ENCODE measurements around the gene ATP5ME. TPM values are rescaled to one million over a fixed set of nuclear protein-coding genes. Genes with fewer than 3 reads are reported as not detected.
"Not testable (repeated sequence)": the region's sequence is repeated elsewhere in the genome, so short reads cannot be mapped to it uniquely, and the experiment has no call there.

The ATP5ME gene
- total RNA-seq, 2 donors from 2014 or later, result 383 to 496 TPM

- DNase-seq (no peak), ATAC-seq (no peak)
- intact Hi-C loops (cut with DNase I, micrococcal nuclease), result no loop called here
These were observed 2.1 kb upstream of the ATP5ME start for GRCh38 chr4:675980-676870.

GRCh38 chr4:675036-675882 lies 1.2 kb upstream of the ATP5ME start:
- no peak for DNase-seq

DNA sequence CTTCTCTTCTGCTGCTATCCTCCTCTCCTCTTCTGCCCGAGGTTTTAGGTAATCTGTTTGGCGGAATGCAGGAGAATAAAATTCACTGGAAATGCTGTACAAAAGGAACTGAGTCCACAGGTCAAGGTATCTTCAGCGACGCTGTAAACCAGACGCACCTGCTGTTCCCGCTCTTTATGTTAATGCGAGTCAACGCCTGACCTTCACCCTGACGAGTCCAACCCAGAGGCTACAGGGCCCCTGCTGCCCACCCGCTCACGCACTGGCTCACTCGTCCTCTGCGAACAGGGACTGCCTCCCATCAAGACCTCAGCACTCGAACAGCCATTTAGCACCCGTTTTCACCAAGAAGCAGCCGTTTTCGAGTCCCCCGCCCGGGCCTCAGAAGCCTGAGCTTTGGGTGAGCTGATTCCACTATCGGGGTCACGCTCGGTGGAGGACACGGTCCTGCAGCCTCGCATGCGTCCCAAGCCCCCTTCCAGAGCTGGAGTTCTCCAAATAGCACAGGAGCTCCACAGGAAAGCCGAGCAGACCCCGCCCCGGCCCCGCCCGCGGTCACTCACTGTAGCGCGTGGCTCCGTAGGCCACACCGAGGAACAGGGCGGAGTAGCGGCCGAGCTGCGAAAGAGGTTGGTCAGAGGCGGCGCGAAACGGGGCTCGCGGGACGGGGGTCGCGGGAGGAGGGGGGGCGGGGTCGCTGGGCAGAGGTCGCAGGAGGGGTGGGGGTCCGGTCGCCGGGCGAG lies 556 bp downstream of the ATP5ME start:
- peak; percentile 70 to 84 for DNase-seq
- intact Hi-C loops (cut with DNase I, micrococcal nuclease), result no loop called here

More at GRCh38 chr4:675036-675882, 1.2 kb upstream of the ATP5ME start:
- peak; percentile 0 for ATAC-seq
- intact Hi-C loops (cut with DNase I, micrococcal nuclease), result no loop called here

DNA sequence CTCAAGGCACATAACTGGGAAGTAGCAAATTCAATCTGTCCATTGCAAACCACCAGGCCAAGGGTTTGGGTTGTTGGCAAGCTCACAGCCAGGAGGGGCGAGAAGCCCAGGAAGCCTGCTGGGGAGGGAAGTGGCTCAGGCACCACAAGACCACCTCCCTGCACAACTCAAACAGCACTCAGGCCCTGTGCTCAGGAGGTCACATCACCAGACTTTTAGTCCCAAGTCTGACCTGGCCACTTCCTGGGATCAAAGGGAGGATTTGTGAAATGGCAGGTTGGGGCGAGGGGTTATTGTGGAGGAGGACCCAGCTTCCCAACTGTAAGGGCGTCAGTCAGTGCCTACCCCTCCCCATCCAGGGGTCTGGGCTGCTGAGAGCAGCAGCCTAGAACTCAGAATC lies 2.3 kb downstream of the ATP5ME start:
- intact Hi-C loops (cut with DNase I, micrococcal nuclease), result no loop called here
- ATAC-seq, result no peak
- DNase-seq, result no peak

More for the DNA sequence above, 556 bp downstream of the ATP5ME start:
- peak; percentile 51 for ATAC-seq

DNA sequence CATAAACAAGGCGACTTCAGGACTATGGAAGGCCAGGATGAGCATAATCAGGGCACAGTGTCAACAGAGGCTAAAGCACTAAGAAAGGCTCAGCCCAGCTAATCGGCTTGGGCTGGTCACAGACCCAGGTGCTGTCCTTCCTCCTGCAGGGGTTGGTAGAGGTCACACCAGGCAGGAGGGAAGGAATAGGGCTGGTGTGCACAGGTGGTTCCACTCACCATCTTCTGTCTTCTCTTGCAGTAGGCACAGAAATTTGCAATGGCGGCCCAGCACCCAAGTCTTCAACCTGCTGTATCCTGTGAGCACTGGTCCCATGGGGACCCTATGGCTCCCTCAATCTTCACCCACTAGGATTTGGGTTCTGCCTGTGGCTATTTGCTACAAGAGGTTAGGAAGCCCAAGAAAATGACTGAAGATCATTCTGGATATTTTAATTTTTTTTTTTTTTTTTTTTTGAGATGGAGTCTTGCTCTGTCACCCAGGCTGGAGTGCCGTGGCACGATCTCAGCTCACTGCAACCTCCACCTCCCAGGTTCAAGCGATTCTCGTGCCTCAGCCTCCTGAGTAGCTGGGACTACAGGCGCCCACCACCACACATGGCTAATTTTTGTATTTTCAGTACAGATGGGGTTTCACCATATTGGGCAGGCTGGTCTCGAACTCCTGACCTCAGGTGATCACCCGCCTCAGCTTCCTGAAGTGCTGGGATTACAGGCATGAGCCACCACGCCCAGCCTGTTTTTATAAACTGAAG lies 4.1 kb downstream of the ATP5ME start:
- DNase-seq; intact Hi-C loops (cut with DNase I, micrococcal nuclease); ATAC-seq: not testable (repeated sequence)

DNA sequence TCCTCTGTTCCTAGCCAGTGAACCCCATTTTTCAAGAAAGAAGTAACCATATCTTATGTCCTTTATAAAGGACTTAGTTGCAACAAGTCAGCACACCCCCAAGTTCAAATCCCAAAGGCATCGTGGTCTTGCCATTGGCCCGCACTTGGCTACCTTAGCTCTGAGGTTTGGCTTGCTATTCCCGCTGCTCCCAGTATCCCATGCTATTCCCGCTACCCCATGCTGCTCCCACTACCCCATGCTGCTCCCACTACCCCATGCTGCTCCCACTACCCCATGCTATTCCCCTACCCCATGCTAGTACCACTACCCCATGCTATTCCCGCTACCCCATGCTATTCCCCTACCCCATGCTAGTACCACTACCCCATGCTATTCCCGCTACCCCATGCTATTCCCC lies 5.9 kb downstream of the ATP5ME start:
- DNase-seq; intact Hi-C loops (cut with DNase I, micrococcal nuclease); ATAC-seq: not testable (repeated sequence)

DNA sequence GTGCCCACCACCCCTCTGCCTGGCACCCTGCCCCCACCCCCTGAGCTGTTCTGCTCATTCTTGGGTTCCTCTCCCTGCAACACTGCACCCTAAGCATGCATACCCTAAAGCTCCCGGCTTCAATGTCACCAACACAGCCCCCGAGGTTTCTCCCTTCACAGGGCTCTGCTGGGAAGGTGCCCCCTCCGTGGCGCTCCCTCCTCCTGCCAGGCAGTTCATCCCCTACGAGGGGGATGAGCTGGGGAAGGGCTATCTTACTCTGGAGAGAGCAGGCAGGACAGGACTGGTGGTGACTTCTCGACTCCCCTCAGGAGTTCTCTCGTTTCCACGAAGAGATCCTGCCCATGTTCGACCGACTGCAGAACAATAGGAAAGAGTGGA lies 6.5 kb downstream of the ATP5ME start:
- DNase-seq (no peak), ATAC-seq (no peak)
- intact Hi-C loops (cut with DNase I, micrococcal nuclease), result no loop called here

DNA sequence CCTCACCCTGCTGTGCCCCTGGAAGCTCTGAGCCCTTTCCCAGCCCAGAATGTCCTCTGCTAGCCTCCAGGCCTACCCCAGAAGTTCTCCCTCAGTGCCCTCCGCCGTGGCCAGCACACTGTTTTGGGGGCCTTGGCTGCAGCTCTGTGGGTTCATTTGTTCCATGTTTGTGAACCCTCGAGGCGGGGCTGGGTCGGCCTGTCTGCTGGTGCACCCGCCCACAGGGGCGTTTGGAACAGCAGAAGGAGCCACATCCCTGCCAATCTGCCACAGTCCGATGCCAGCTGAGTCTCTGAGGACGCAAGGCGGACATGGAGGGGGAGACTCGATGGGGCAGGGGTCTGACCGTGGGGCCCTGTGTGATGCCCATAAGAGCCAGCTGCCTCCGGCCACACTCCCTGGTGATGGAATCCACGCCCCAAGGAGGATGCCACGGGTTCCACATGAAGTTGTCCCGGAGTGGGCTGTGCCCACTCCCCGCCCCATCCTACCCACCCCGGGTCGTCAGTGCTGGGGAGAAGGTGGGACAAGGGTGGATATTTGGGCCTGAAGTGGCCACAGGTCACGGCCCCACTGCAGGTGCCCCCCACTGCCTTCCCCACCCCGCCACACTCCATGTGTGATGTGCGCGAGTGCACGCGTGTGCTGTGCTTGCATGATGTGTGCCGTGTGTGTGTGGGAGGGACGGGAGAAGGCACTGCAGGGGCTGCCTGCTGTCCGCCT lies 7.1 kb downstream of the ATP5ME start:
- no peak for ATAC-seq
- intact Hi-C loops (cut with DNase I, micrococcal nuclease), result no loop called here
- no peak for DNase-seq

DNA sequence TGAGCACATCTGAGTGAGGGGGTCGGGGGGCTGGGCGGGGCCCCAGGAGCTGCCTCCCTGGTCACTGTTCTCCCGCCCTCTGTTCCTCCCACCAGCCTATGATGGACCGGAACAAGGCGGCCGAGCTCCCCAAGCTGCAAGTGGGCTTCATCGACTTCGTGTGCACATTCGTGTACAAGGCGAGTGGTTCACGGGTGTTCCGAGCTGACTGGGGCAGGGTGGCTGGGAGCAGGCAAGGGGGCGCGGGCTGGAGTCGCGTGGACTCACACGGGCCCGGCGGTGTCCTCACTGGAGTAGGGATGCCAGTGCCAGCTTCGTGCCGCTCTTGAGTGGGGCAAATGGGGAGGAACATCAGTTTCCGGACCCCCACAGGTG lies 7.7 kb downstream of the ATP5ME start:
- intact Hi-C loops (cut with DNase I, micrococcal nuclease), result no loop called here
- ATAC-seq, result no peak
- DNase-seq, result no peak

DNA sequence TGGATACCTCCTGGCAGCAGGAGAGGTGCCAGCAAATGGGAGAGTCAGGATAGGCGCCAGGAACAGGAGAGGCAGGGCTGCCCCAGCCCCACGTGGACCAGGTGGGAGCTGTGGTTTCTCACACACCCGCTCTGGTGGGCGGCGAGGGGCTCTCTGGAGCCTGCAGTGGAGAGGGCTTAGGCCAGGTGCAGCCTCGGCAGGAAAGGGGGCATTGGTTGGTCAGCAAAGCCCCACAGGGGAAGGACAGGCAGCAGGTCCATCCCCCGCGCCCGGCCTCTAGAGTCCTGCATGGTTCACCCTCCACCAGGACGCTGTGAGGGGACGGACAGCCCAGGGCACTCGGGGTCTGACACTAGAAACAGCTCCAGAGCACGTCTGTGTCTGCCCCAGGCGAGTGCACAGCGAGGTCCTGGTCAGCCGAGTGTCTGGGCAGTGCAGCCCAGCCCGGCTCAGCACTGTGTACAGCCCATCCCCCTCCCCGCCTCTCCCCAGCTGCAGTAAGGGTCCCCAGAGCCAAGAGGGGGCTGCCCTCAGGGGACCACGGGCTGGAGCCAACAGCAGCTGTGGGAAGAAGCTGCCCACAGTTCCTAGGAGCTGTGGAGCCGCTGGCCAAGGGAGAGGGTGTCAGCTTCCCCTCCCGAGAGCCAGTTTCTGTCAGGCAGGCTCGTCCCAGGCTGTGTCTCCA lies 8.2 kb downstream of the ATP5ME start:
- DNase-seq, result peak in 1 of 2 donors; percentile 19
- intact Hi-C loops (cut with DNase I, micrococcal nuclease), result no loop called here
- no peak for ATAC-seq

DNA sequence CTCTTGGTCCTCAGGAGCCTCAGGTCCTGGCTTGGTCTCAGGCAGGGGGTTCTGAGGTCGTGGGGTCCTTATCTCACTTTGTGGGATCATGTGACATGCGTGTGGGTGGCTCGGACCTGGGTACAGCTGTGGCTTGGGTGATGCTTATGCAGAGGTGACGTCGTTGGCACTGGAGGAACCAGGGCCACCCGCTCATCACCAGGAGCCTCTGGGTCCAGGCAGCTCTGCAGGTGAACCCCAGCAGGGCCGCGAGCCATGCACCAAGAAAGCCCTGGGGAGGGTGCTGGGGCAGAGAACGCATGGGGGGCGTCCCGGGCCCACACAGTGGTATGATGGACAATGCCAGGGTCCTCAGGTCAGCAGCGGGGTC lies 8.7 kb downstream of the ATP5ME start:
- ATAC-seq (no peak), DNase-seq (peak in 1 of 2 donors; percentile 20)
- intact Hi-C loops (cut with DNase I, micrococcal nuclease), result no loop called here

- peak in 1 of 2 donors; percentile 20 for DNase-seq
- ATAC-seq, result no peak
- intact Hi-C loops (cut with DNase I, micrococcal nuclease), result no loop called here
These were observed 9.3 kb downstream of the ATP5ME start for GRCh38 chr4:664713-665231.

- intact Hi-C loops (cut with DNase I, micrococcal nuclease), result no loop called here
- ATAC-seq, result peak; percentile 45
- peak; percentile 48 to 72 for DNase-seq
These were observed 10.3 kb downstream of the ATP5ME start for GRCh38 chr4:663438-664428.

DNA sequence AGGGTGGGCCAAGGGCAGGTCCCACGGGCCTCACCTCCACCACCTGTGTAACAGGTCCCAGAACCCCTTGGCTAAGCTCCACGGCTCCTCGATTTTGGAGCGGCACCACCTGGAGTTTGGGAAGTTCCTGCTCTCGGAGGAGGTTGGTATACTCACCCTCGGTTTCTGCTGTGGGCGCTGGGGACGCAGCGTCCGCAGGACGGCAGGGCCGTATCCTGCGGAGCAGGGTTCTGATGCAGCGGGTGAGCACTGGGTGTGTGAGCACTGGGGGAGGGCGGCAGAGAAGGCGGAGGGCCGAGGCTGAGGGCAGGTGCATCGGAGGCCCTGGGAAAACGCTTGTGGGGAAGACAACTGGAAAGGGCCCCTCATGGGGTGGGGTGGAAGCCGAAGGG lies 11.0 kb downstream of the ATP5ME start:
- intact Hi-C loops (cut with DNase I, micrococcal nuclease), result no loop called here
- ATAC-seq (no peak), DNase-seq (peak in 1 of 2 donors; percentile 17)

DNA sequence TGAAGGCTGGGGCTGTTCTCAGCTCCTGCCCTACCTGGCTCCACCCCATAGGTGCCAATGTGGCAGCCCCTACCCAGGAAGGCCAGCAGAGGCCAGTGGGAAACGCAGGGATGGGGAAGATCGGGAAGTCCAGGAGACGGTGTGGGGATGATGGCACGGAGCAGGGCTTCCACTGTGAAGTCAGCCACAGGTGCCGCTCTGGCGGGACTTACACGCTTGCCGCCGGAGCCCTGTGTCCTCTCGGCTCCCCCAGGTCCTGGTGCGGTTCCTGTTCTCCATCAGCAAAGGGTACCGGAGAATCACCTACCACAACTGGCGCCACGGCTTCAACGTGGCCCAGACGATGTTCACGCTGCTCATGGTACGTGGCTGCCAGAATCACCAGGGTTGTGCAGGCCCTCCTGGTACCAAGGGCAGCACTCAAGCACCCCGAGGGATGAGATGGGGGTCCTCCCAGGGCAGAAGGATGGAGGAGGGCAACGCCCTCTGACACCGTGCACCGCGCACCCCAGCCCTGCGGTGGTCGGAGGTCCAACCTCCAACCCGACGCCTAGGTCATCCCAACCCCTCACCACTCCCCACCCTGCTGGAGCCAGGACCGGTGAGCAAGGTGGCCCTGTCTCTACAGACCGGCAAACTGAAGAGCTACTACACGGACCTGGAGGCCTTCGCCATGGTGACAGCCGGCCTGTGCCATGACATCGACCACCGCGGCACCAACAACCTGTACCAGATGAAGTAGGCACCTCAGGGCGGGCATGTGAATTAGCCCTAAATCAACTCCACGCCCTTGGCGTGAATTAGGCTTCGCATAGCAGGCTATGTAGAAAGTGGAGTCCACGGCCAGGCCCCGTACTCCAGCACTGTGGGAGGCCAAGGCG lies 12.0 kb downstream of the ATP5ME start:
- ATAC-seq (no peak), DNase-seq (peak in 1 of 2 donors; percentile 19)
- intact Hi-C loops (cut with DNase I, micrococcal nuclease), result no loop called here
